Ishikawa (cell line): ENCODE measurements around the gene RGS12.

Experiments
- CEBPB ChIP-seq: IDR thresholded peaks from 2 replicates; pipeline ENCODE4 v1.6.1; 2012
- CREB1 ChIP-seq: IDR thresholded peaks from 2 replicates; pipeline ENCODE4 v1.6.1; 2012; ENCODE audit warnings: low read depth
- EGR1 ChIP-seq: IDR thresholded peaks from 2 replicates; pipeline ENCODE4 v1.6.1; 2012
- EP300 ChIP-seq: IDR thresholded peaks from 2 replicates; pipeline ENCODE4 v1.6.1; 2012; ENCODE audit warnings: borderline replicate concordance
- FOXM1 ChIP-seq: IDR thresholded peaks from 2 replicates; pipeline ENCODE4 v1.6.1; 2012; ENCODE audit warnings: low read depth, borderline replicate concordance
- MAX ChIP-seq: IDR thresholded peaks from 2 replicates; pipeline ENCODE4 v1.6.1; 2012
- NFIC ChIP-seq: IDR thresholded peaks from 2 replicates; pipeline ENCODE4 v1.6.1; 2012
- RAD21 ChIP-seq: IDR thresholded peaks from 2 replicates; pipeline ENCODE4 v1.6.1; 2012; ENCODE audit warnings: low read depth
- TAF1 ChIP-seq: IDR thresholded peaks from 2 replicates; pipeline ENCODE4 v1.6.1; 2012; ENCODE audit warnings: low read depth, mild to moderate bottlenecking
- TCF12 ChIP-seq: IDR thresholded peaks from 2 replicates; pipeline ENCODE4 v1.6.1; 2012; ENCODE audit warnings: low read depth
- TEAD4 ChIP-seq: IDR thresholded peaks from 2 replicates; pipeline ENCODE4 v1.6.1; 2012
- USF1 ChIP-seq: IDR thresholded peaks from 2 replicates; pipeline ENCODE4 v1.6.1; 2012
- YY1 ChIP-seq: IDR thresholded peaks from 2 replicates; pipeline ENCODE4 v1.6.1; 2012; ENCODE audit warnings: low read depth
- ZBTB7A ChIP-seq: IDR thresholded peaks from 2 replicates; pipeline ENCODE4 v1.6.1; 2012; ENCODE audit warnings: low read depth
- TF ChIP-seq, protein P1 (sequence below): IDR thresholded peaks from 2 replicates; pipeline ENCODE4 v1.6.1; 2012; ENCODE audit warnings: low read depth, mild to moderate bottlenecking

The RGS12 gene

GRCh38 chr4:3335982-3336381, 43.2 kb downstream of the RGS12 start:
- no peak for TF ChIP-seq ZBTB7A
- TF ChIP-seq YY1, result no peak
- no peak for TF ChIP-seq TCF12
- TF ChIP-seq, protein P1, sequence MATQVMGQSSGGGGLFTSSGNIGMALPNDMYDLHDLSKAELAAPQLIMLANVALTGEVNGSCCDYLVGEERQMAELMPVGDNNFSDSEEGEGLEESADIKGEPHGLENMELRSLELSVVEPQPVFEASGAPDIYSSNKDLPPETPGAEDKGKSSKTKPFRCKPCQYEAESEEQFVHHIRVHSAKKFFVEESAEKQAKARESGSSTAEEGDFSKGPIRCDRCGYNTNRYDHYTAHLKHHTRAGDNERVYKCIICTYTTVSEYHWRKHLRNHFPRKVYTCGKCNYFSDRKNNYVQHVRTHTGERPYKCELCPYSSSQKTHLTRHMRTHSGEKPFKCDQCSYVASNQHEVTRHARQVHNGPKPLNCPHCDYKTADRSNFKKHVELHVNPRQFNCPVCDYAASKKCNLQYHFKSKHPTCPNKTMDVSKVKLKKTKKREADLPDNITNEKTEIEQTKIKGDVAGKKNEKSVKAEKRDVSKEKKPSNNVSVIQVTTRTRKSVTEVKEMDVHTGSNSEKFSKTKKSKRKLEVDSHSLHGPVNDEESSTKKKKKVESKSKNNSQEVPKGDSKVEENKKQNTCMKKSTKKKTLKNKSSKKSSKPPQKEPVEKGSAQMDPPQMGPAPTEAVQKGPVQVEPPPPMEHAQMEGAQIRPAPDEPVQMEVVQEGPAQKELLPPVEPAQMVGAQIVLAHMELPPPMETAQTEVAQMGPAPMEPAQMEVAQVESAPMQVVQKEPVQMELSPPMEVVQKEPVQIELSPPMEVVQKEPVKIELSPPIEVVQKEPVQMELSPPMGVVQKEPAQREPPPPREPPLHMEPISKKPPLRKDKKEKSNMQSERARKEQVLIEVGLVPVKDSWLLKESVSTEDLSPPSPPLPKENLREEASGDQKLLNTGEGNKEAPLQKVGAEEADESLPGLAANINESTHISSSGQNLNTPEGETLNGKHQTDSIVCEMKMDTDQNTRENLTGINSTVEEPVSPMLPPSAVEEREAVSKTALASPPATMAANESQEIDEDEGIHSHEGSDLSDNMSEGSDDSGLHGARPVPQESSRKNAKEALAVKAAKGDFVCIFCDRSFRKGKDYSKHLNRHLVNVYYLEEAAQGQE, result no peak
- no peak for TF ChIP-seq FOXM1
- TF ChIP-seq CEBPB, result no peak
- no peak for TF ChIP-seq EP300
- no peak for TF ChIP-seq CREB1
- no peak for TF ChIP-seq MAX
- no peak for TF ChIP-seq EGR1
- TF ChIP-seq USF1, result no peak
- TF ChIP-seq RAD21, result no peak
- no peak for TF ChIP-seq NFIC
- no peak for TF ChIP-seq TEAD4
- no peak for TF ChIP-seq TAF1

- TF ChIP-seq YY1 (no peak), EP300 (no peak), ZBTB7A (no peak), USF1 (no peak), TAF1 (no peak), CEBPB (no peak), EGR1 (no peak), CREB1 (no peak), TCF12 (no peak), TEAD4 (no peak), RAD21 (no peak), FOXM1 (no peak), MAX (no peak), NFIC (no peak)
- TF ChIP-seq, protein P1, result no peak
Measured at GRCh38 chr4:3336382-3337356, 43.8 kb downstream of the RGS12 start.

- TF ChIP-seq NFIC, result no peak
- no peak for TF ChIP-seq CEBPB
- no peak for TF ChIP-seq USF1
- no peak for TF ChIP-seq EGR1
- TF ChIP-seq MAX, result no peak
- TF ChIP-seq ZBTB7A, result no peak
- TF ChIP-seq YY1, result no peak
Measured at GRCh38 chr4:3337357-3337732, 44.5 kb downstream of the RGS12 start.

GRCh38 chr4:3337811-3338210, 45.0 kb downstream of the RGS12 start:
- no peak for TF ChIP-seq USF1
- no peak for TF ChIP-seq TEAD4
- no peak for TF ChIP-seq ZBTB7A
- TF ChIP-seq RAD21, result no peak
- no peak for TF ChIP-seq CREB1
- TF ChIP-seq NFIC, result no peak
- TF ChIP-seq, protein P1, result no peak
- no peak for TF ChIP-seq TAF1
- TF ChIP-seq TCF12, result no peak
- no peak for TF ChIP-seq MAX
- no peak for TF ChIP-seq YY1
- no peak for TF ChIP-seq EGR1
- TF ChIP-seq EP300, result no peak
